Upper lobe of left lung (tissue), 6 donors: Measurements from ENCODE around the gene SLC38A2. TPM values are rescaled to one million over a fixed set of nuclear protein-coding genes. Genes with fewer than 3 reads are reported as not detected.

Source experiments
- ATAC-seq, 2 donors: fragments of 200-7000 bp; cut with Tn5 transposase; one replicate each; pipeline ENCODE4 v1.9.1; 2022; ENCODE audit warnings: mild to moderate bottlenecking in 2 of 2, moderate library complexity in 2 of 2; ENCODE audit not compliant: low FRiP score in 2 of 2
- DNase-seq, 2 donors: peaks; one replicate each; pipeline ENCODE4 v3.0.0-alpha.2; 2019 to 2020
- H3K27ac ChIP-seq, 4 donors: fragments of 200-600 bp; sonication (generic); one replicate each; pipeline ENCODE4 v1.5.1; 2016 to 2019
- H3K27me3 ChIP-seq, 4 donors: fragments of 200-600 bp; sonication (generic); one replicate each; pipeline ENCODE4 v1.5.1; 2017 to 2019
- H3K36me3 ChIP-seq, 4 donors: fragments of 200-600 bp; sonication (generic); one replicate each; pipeline ENCODE4 v1.5.1; 2016 to 2019
- H3K4me1 ChIP-seq, 4 donors: fragments of 200-600 bp; sonication (generic); one replicate each; pipeline ENCODE4 v1.5.1; 2018 to 2019
- H3K4me3 ChIP-seq, 4 donors: fragments of 200-600 bp; sonication (generic); one replicate each; pipeline ENCODE4 v1.5.1; 2017 to 2019; ENCODE audit warnings: mild to moderate bottlenecking in 2 of 4, moderate library complexity in 1 of 4
- H3K9me3 ChIP-seq, 4 donors: fragments of 200-600 bp; sonication (generic); one replicate each; pipeline ENCODE4 v1.5.1; 2018 to 2019
- CTCF ChIP-seq, 6 experiments: fragments of 450-650 bp in 4 of 6; fragments of 200-600 bp in 2 of 6; sonication (generic) in 2 of 6; IDR thresholded peaks; one replicate each; pipeline ENCODE4 v1.5.1; 2016 to 2019; ENCODE audit warnings: antibody characterized with exemption in 6 of 6
- EP300 ChIP-seq, 4 donors: sonication (generic); formaldehyde crosslinking; IDR thresholded peaks; one replicate each; pipeline ENCODE4 v1.5.1; 2017; ENCODE audit warnings: antibody characterized with exemption in 4 of 4, control low read depth in 2 of 4
- POLR2A ChIP-seq, 4 donors: fragments of 450-650 bp; IDR thresholded peaks; one replicate each; pipeline ENCODE4 v1.5.1; 2016 to 2017; ENCODE audit warnings: antibody characterized with exemption in 4 of 4, mild to moderate bottlenecking in 2 of 4
- POLR2AphosphoS5 ChIP-seq, 2 donors: sonication (generic); formaldehyde crosslinking; IDR thresholded peaks; one replicate each; pipeline ENCODE4 v1.5.1; 2017; ENCODE audit warnings: antibody characterized with exemption in 2 of 2
- WGBS, 2 donors: methylation state at CpG; one replicate each; pipeline ENCODE4 v1.1.5; 2017 to 2018; 5-methylcytosine and 5-hydroxymethylcytosine counted together
- total RNA-seq, 6 donors: library from RNA; depleted of rRNA in 4 of 6; stranded (reverse); fragments of >200 nt in 4 of 6; gene quantifications; one replicate each; pipeline versions ENCODE4 v1.1.0 to v1.2.1, GENCODE V29; 2016 to 2021
- donor health status: DM: no; HTN: no; CAD: no; lungs with moderate emphysema.
- donor health status: DM: no; HTN: yes; CAD: no; lungs with severe emphysema.

The SLC38A2 gene
- total RNA-seq, 6 donors from 2014 or later = 104 to 409 (median 223) TPM

- TF ChIP-seq EP300 (IDR thresholded peaks at IDR 0.05) (no peak), POLR2AphosphoS5 (IDR thresholded peaks at IDR 0.05) (no peak), POLR2A (IDR thresholded peaks at IDR 0.05) (no peak), CTCF (IDR thresholded peaks at IDR 0.05) (no peak)
- Histone ChIP-seq H3K27ac (peak overlapping the region in 3 of 4 donors; percentile 27 to 100 (median 46)), H3K36me3 (no peaks in the 10 kb centered on the region), H3K9me3 (no peaks in the 10 kb centered on the region), H3K4me3 (no peak overlapping the region), H3K4me1 (peaks cover 38 to 56% (median 47%) of the 10 kb centered on the region in 4 donors), H3K27me3 (no peaks in the 10 kb centered on the region)
- ATAC-seq (no peak), DNase-seq (no peak)
- 68 to 92% methylated on average over 5 of the region's 5 CpGs for whole genome bisulfite sequencing, 2 donors
These were observed 12.9 kb upstream of the SLC38A2 start for GRCh38 chr12:46385438-46385837.

- H3K27me3 ChIP-seq = no peaks in the 10 kb centered on the region
- DNase-seq = no peak
- H3K4me3 ChIP-seq = peak overlapping the region in 3 of 4 donors; percentile 65 to 73 (median 68)
- H3K9me3 ChIP-seq = no peaks in the 10 kb centered on the region
- peaks cover 30 to 49% (median 44%) of the 10 kb centered on the region in 4 donors for H3K4me1 ChIP-seq
- 70 to 71% methylated on average over 9 of the region's 9 CpGs for WGBS, 2 donors
- no peak for TF ChIP-seq POLR2AphosphoS5 (IDR thresholded peaks at IDR 0.05)
- TF ChIP-seq POLR2A (IDR thresholded peaks at IDR 0.05) = no peak
- TF ChIP-seq CTCF (IDR thresholded peaks at IDR 0.05) = no peak
- no peak for TF ChIP-seq EP300 (IDR thresholded peaks at IDR 0.05)
- H3K27ac ChIP-seq = peak overlapping the region; percentile 97 to 100 (median 100)
- no peak for ATAC-seq
- no peaks in the 10 kb centered on the region for H3K36me3 ChIP-seq
These were observed 12.1 kb upstream of the SLC38A2 start for GRCh38 chr12:46384451-46385309.

GRCh38 chr12:46383654-46384450 lies 11.3 kb upstream of the SLC38A2 start:
- DNase-seq (peak; percentile 94 to 96), ATAC-seq (peak; percentile 94 to 95)
- Histone ChIP-seq H3K9me3 (no peaks in the 10 kb centered on the region), H3K27me3 (no peaks in the 10 kb centered on the region), H3K4me1 (peaks cover 30 to 49% (median 43%) of the 10 kb centered on the region in 4 donors), H3K4me3 (peak overlapping the region; percentile 23 to 73 (median 66)), H3K36me3 (no peaks in the 10 kb centered on the region), H3K27ac (peak overlapping the region; percentile 97 to 100 (median 100))
- WGBS, 2 donors = 1 to 3% methylated on average over 30 of the region's 47 CpGs
- TF ChIP-seq POLR2A (IDR thresholded peaks at IDR 0.05) = peak in 3 of 4 donors; percentile 76 to 88 (median 85)
- TF ChIP-seq CTCF (IDR thresholded peaks at IDR 0.05) = peak in 4 of 6 experiments; percentile 15 to 48 (median 36)
- peak; percentile 79 to 86 for TF ChIP-seq POLR2AphosphoS5 (IDR thresholded peaks at IDR 0.05)
- TF ChIP-seq EP300 (IDR thresholded peaks at IDR 0.05) = peak in 2 of 4 donors; percentile 10 to 54

- WGBS, 2 donors = 0 to 2% methylated on average over 29 to 64 of the region's 74 CpGs
- Histone ChIP-seq H3K4me3 (peak overlapping the region; percentile 46 to 73 (median 66)), H3K4me1 (peaks cover 30 to 48% (median 41%) of the 10 kb centered on the region in 4 donors), H3K9me3 (no peaks in the 10 kb centered on the region), H3K27ac (peak overlapping the region; percentile 97 to 100 (median 100)), H3K27me3 (no peaks in the 10 kb centered on the region), H3K36me3 (no peaks in the 10 kb centered on the region)
- DNase-seq = peak; percentile 98 to 99
- TF ChIP-seq CTCF (IDR thresholded peaks at IDR 0.05) (peak; percentile 17 to 47 (median 34)), POLR2A (IDR thresholded peaks at IDR 0.05) (peak; percentile 70 to 84 (median 78)), EP300 (IDR thresholded peaks at IDR 0.05) (peak in 1 of 4 donors; percentile 82), POLR2AphosphoS5 (IDR thresholded peaks at IDR 0.05) (peak; percentile 63 to 87)
- ATAC-seq = peak; percentile 95 to 97
These were observed 10.5 kb upstream of the SLC38A2 start for GRCh38 chr12:46382964-46383653.
